Duodenal mucosa (tissue), 2 donors: Measurements from ENCODE around the gene CUX1.
"Not testable (repeated sequence)": the region's sequence is repeated elsewhere in the genome, so short reads cannot be mapped to it uniquely, and the experiment has no call there.

ENCODE experiments used
- H3K27ac ChIP-seq: one replicate; pipeline ENCODE4 v1.7.0; 2013; ENCODE audit warnings: low read depth, low read length
- H3K27me3 ChIP-seq, 2 donors: one replicate each; pipeline ENCODE4 v1.7.0; 2013; ENCODE audit warnings: low read length in 2 of 2, control low read depth in 1 of 2; ENCODE audit not compliant: insufficient read depth in 2 of 2, control insufficient read depth in 1 of 2
- H3K36me3 ChIP-seq, 2 donors: one replicate each; pipeline ENCODE4 v1.7.0; 2013; ENCODE audit warnings: low read length in 2 of 2, control low read depth in 1 of 2; ENCODE audit not compliant: insufficient read depth in 2 of 2, control insufficient read depth in 1 of 2
- H3K4me1 ChIP-seq, 2 donors: one replicate each; pipeline ENCODE4 v1.7.0; 2013; ENCODE audit warnings: low read length in 2 of 2, control low read depth in 1 of 2; ENCODE audit not compliant: insufficient read depth in 2 of 2, control insufficient read depth in 1 of 2
- H3K4me3 ChIP-seq, 2 donors: one replicate each; pipeline ENCODE4 v1.7.0; 2013; ENCODE audit warnings: low read length in 2 of 2, low read depth in 1 of 2
- H3K9ac ChIP-seq, 2 donors: one replicate each; pipeline ENCODE4 v1.7.0; 2013; ENCODE audit warnings: low read length in 2 of 2, low read depth in 1 of 2
- H3K9me3 ChIP-seq, 2 donors: one replicate each; pipeline ENCODE4 v1.7.0; 2013; ENCODE audit warnings: low read length in 2 of 2, control low read depth in 1 of 2; ENCODE audit not compliant: control insufficient read depth in 1 of 2

The CUX1 gene

GRCh38 chr7:102323914-102324195 is 506.4 kb downstream of the CUX1 start:
- no peak overlapping the region for H3K4me3 ChIP-seq
- peaks cover 0 to 4% of the 10 kb centered on the region in 2 donors for H3K27me3 ChIP-seq

GRCh38 chr7:102325106-102325505 is 507.7 kb downstream of the CUX1 start:
- not testable (repeated sequence) for H3K27me3 ChIP-seq, H3K9me3 ChIP-seq

More at GRCh38 chr7:102323914-102324195, 506.4 kb downstream of the CUX1 start:
- no peak overlapping the region for H3K27ac ChIP-seq
- no peaks in the 10 kb centered on the region for H3K9me3 ChIP-seq
- no peak overlapping the region for H3K9ac ChIP-seq
- peaks cover 0 to 3% of the 10 kb centered on the region in 2 donors for H3K4me1 ChIP-seq
- no peaks in the 10 kb centered on the region for H3K36me3 ChIP-seq

GRCh38 chr7:102326157-102326889 is 508.9 kb downstream of the CUX1 start:
- H3K4me3 ChIP-seq, result no peak overlapping the region

More at GRCh38 chr7:102325106-102325505, 507.7 kb downstream of the CUX1 start:
- H3K27ac ChIP-seq, H3K9ac ChIP-seq, H3K36me3 ChIP-seq, H3K4me3 ChIP-seq, H3K4me1 ChIP-seq: not testable (repeated sequence)

GRCh38 chr7:102327183-102327582 is 509.8 kb downstream of the CUX1 start:
- H3K9me3 ChIP-seq, H3K36me3 ChIP-seq, H3K27me3 ChIP-seq, H3K4me3 ChIP-seq, H3K4me1 ChIP-seq, H3K27ac ChIP-seq, H3K9ac ChIP-seq: not testable (repeated sequence)

More at GRCh38 chr7:102326157-102326889, 508.9 kb downstream of the CUX1 start:
- H3K36me3 ChIP-seq, result no peaks in the 10 kb centered on the region
- peaks cover 0 to 4% of the 10 kb centered on the region in 2 donors for H3K27me3 ChIP-seq
- no peaks in the 10 kb centered on the region for H3K4me1 ChIP-seq
- H3K27ac ChIP-seq, result no peak overlapping the region
- H3K9ac ChIP-seq, result no peak overlapping the region
- no peaks in the 10 kb centered on the region for H3K9me3 ChIP-seq

GRCh38 chr7:102328863-102329262 is 511.4 kb downstream of the CUX1 start:
- H3K4me3 ChIP-seq, H3K4me1 ChIP-seq, H3K27ac ChIP-seq, H3K9ac ChIP-seq, H3K9me3 ChIP-seq, H3K36me3 ChIP-seq, H3K27me3 ChIP-seq: not testable (repeated sequence)

GRCh38 chr7:102329366-102329765 is 511.9 kb downstream of the CUX1 start:
- not testable (repeated sequence) for H3K27me3 ChIP-seq

GRCh38 chr7:102330666-102331460 is 513.4 kb downstream of the CUX1 start:
- H3K4me1 ChIP-seq, H3K36me3 ChIP-seq, H3K4me3 ChIP-seq, H3K27me3 ChIP-seq, H3K9ac ChIP-seq, H3K27ac ChIP-seq, H3K9me3 ChIP-seq: not testable (repeated sequence)

More at GRCh38 chr7:102329366-102329765, 511.9 kb downstream of the CUX1 start:
- H3K27ac ChIP-seq, H3K4me1 ChIP-seq, H3K4me3 ChIP-seq, H3K9me3 ChIP-seq, H3K9ac ChIP-seq, H3K36me3 ChIP-seq: not testable (repeated sequence)
